ENCODE measurements around the gene RNASEL. TPM values are rescaled to one million over a fixed set of nuclear protein-coding genes. Genes with fewer than 3 reads are reported as not detected.
"Not testable (repeated sequence)": the region's sequence is repeated elsewhere in the genome, so short reads cannot be mapped to it uniquely, and the experiment has no call there.

Gene RNASEL
- 10 to 100 TPM; 20.2 to 20.8 TPM for total RNA-seq
- polyA plus RNA-seq: 10 to 100 TPM in 1 of 3 donors, 1 to 10 TPM in 2; 5.0 to 10.1 (median 6.4) TPM
- total RNA-seq: 8.7 to 46.0 (median 34.2) reads per million in 6 experiments

GRCh38 chr1:182588500-182589396 lies at the start of gene RNASEL:
TSS of gene RNASEL (minus strand) at chr1:182589256. CDS start at chr1:182586806, 2,450 bp downstream.
- Mint-ChIP-seq H3K27ac (peak within 1 kb of the TSS; percentile 97 to 100 (median 99)), H3K27me3 (peaks cover 0 to 2% (median 0%) of the 10 kb centered on the region in 5 donors), H3K36me3 (peaks cover 24 to 26% (median 24%) of the 10 kb centered on the region in 3 donors), H3K4me3 (peak within 1 kb of the TSS; percentile 94 to 98 (median 97)), H3K9me3 (no peaks in the 10 kb centered on the region), H3K4me1 (peaks cover 26 to 53% (median 47%) of the 10 kb centered on the region in 4 donors)
- DNase-seq (peak; percentile 38 to 76 (median 54)), ATAC-seq (peak; percentile 87 to 88)
- POLR2A ChIA-PET: interaction anchor here (0.5 to 1.6 kb wide), 11 partner anchors 10 to 252 kb away, joined by 3 to 8 read pairs (median 4); no protein-coding TSS in a partner anchor

DNA sequence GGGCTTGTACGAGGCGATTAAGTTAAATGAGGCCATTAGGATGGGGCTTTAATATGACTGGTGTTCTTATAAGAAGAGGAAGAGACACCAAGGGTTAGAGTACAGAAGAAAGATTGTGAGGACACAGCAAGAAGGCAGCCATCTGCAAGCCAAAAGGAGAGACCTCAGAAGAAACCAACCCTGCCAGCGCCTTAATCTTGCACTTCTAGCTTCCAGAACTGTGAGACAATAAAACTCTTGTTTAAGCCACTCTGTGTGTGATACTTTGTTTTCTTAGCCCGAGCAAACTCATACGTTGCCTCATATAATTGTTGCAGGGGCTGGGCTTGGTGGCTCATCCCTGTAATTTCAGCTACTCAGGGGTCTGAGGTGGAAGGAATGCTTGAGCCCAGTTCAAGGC lies 48.7 kb upstream of the RNASEL start:
- no peak overlapping the region for H3K4me3 Mint-ChIP-seq
- H3K27ac Mint-ChIP-seq: no peak overlapping the region
- H3K27me3 Mint-ChIP-seq: peaks cover 0 to 46% (median 11%) of the 10 kb centered on the region in 5 donors
- no peak for DNase-seq
- H3K36me3 Mint-ChIP-seq: no peaks in the 10 kb centered on the region
- POLR2A ChIA-PET: no interaction called here
- H3K4me1 Mint-ChIP-seq: peaks cover 0 to 11% (median 1%) of the 10 kb centered on the region in 4 donors
- ATAC-seq: no peak
- no peaks in the 10 kb centered on the region for H3K9me3 Mint-ChIP-seq

GRCh38 chr1:182635871-182636270 lies 46.8 kb upstream of the RNASEL start:
- no peak for DNase-seq
- Mint-ChIP-seq H3K9me3 (no peaks in the 10 kb centered on the region), H3K27ac (no peak overlapping the region), H3K36me3 (no peaks in the 10 kb centered on the region), H3K4me3 (no peak overlapping the region), H3K27me3 (peaks cover 4 to 56% (median 17%) of the 10 kb centered on the region in 5 donors), H3K4me1 (peaks cover 4 to 20% (median 6%) of the 10 kb centered on the region in 4 donors)
- no peak for ATAC-seq
- POLR2A ChIA-PET: no interaction called here

- ATAC-seq (no peak), DNase-seq (no peak)
- Mint-ChIP-seq H3K27ac (no peak overlapping the region), H3K9me3 (no peaks in the 10 kb centered on the region), H3K4me1 (peaks cover 8 to 31% (median 17%) of the 10 kb centered on the region in 4 donors), H3K4me3 (no peak overlapping the region), H3K36me3 (no peaks in the 10 kb centered on the region), H3K27me3 (peaks cover 4 to 66% (median 18%) of the 10 kb centered on the region in 5 donors)
- POLR2A ChIA-PET: no interaction called here
These were observed 45.4 kb upstream of the RNASEL start for GRCh38 chr1:182634306-182635072.

- no peak for ATAC-seq
- no peak overlapping the region for H3K4me3 Mint-ChIP-seq
- no peak for DNase-seq
- H3K27me3 Mint-ChIP-seq: peaks cover 4 to 66% (median 18%) of the 10 kb centered on the region in 5 donors
- POLR2A ChIA-PET: no interaction called here
- H3K4me1 Mint-ChIP-seq: peaks cover 9 to 37% (median 21%) of the 10 kb centered on the region in 4 donors
- H3K9me3 Mint-ChIP-seq: no peaks in the 10 kb centered on the region
- no peak overlapping the region for H3K27ac Mint-ChIP-seq
- no peaks in the 10 kb centered on the region for H3K36me3 Mint-ChIP-seq
These were observed 44.7 kb upstream of the RNASEL start for GRCh38 chr1:182633657-182634281.

DNA sequence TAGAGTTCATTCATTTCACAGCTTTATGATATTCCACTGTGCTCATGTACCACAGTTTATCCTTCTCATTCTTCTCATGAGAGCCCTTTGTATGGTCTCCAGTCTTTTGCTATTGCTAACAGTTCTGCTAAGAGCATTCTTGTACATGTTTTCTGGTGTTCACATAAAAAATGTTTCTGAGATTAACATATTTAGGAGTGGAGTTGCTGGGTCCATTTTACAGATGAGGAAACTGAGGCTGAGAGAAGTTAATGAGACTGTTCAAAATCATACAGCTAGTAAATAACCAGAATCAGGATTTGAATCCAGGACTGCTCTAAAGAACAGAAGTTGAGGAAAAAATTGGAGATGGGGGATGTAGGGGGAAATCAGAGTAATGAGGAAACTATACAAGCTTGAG lies 44.0 kb upstream of the RNASEL start:
- H3K27ac Mint-ChIP-seq: no peak overlapping the region
- ATAC-seq: no peak
- no peaks in the 10 kb centered on the region for H3K9me3 Mint-ChIP-seq
- peaks cover 4 to 66% (median 18%) of the 10 kb centered on the region in 5 donors for H3K27me3 Mint-ChIP-seq
- H3K4me1 Mint-ChIP-seq: peaks cover 9 to 37% (median 21%) of the 10 kb centered on the region in 4 donors
- no peak for DNase-seq
- no peaks in the 10 kb centered on the region for H3K36me3 Mint-ChIP-seq
- POLR2A ChIA-PET: no interaction called here
- H3K4me3 Mint-ChIP-seq: no peak overlapping the region

DNA sequence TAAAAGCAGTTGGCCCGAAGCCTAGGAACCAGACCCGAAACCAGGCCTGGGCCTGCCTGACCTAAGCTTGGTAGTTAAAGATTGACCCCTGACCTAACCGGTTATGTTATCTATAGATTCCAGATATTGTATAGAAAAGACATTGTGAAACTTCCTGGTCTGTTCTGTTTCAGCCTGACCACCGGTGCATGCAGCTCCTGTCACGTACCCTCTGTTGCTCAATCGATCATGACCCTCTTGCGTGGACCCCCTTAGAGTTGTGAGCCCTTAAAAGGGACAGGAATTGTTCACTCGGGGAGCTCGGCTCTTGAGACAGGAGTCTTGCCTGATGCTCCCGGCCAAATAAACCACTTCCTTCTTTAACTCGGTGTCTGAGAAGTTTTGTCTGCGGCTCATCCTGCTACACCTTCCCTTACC lies 43.4 kb upstream of the RNASEL start:
- ATAC-seq, DNase-seq, H3K36me3 Mint-ChIP-seq, POLR2A ChIA-PET, H3K9me3 Mint-ChIP-seq, H3K27ac Mint-ChIP-seq: not testable (repeated sequence)
- Mint-ChIP-seq H3K4me3 (peak overlapping the region in 3 of 10 donors; percentile 5 to 38 (median 29)), H3K4me1 (peaks cover 9 to 37% (median 21%) of the 10 kb centered on the region in 4 donors), H3K27me3 (peaks cover 4 to 62% (median 18%) of the 10 kb centered on the region in 5 donors)

DNA sequence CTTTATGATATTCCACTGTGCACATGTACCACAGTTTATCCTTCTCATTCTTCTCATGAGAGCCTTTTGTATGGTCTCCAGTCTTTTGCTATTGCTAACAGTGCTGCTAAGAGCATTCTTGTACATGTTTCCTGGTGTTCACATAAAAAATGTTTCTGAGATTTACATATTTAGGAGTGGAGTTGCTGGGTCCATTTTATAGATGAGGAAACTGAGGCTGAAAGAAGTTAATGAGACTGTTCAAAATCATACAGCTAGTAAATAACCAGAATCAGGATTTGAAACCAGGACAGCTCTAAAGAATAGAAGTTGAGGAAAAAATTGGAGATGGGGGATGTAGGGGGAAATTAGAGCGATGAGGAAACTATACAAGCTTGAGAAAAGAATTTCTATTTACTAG lies 42.9 kb upstream of the RNASEL start:
- H3K9me3 Mint-ChIP-seq: no peaks in the 10 kb centered on the region
- H3K4me1 Mint-ChIP-seq: peaks cover 9 to 37% (median 21%) of the 10 kb centered on the region in 4 donors
- peak overlapping the region in 1 of 10 donors; percentile 2 for H3K27ac Mint-ChIP-seq
- POLR2A ChIA-PET: no interaction called here
- DNase-seq: no peak
- H3K4me3 Mint-ChIP-seq: no peak overlapping the region
- H3K27me3 Mint-ChIP-seq: peaks cover 4 to 62% (median 18%) of the 10 kb centered on the region in 5 donors
- no peaks in the 10 kb centered on the region for H3K36me3 Mint-ChIP-seq
- ATAC-seq: no peak

- POLR2A ChIA-PET: interaction anchor here (1.3 kb wide), 1 partner anchor 15 kb away, joined by 3 read pairs; no protein-coding TSS in a partner anchor
- no peak for DNase-seq
- Mint-ChIP-seq H3K4me1 (peaks cover 9 to 37% (median 21%) of the 10 kb centered on the region in 4 donors), H3K4me3 (no peak overlapping the region), H3K27ac (no peak overlapping the region), H3K9me3 (no peaks in the 10 kb centered on the region), H3K36me3 (no peaks in the 10 kb centered on the region), H3K27me3 (peaks cover 5 to 66% (median 18%) of the 10 kb centered on the region in 5 donors)
- no peak for ATAC-seq
These were observed 42.1 kb upstream of the RNASEL start for GRCh38 chr1:182631053-182631677.

GRCh38 chr1:182630586-182630985 lies 41.5 kb upstream of the RNASEL start:
- no peak for ATAC-seq
- Mint-ChIP-seq H3K36me3 (no peaks in the 10 kb centered on the region), H3K27me3 (peaks cover 5 to 60% (median 18%) of the 10 kb centered on the region in 5 donors), H3K4me3 (peak overlapping the region in 1 of 10 donors; percentile 18), H3K4me1 (peaks cover 9 to 37% (median 21%) of the 10 kb centered on the region in 4 donors), H3K9me3 (no peaks in the 10 kb centered on the region), H3K27ac (no peak overlapping the region)
- POLR2A ChIA-PET: interaction anchor here (1.2 to 1.3 kb wide), 2 partner anchors 10 to 14 kb away, joined by 3 read pairs; no protein-coding TSS in a partner anchor
- no peak for DNase-seq

- Mint-ChIP-seq H3K9me3 (no peaks in the 10 kb centered on the region), H3K36me3 (no peaks in the 10 kb centered on the region), H3K4me1 (peaks cover 9 to 40% (median 22%) of the 10 kb centered on the region in 4 donors), H3K27ac (peak overlapping the region in 2 of 10 donors; percentile 36 to 46), H3K4me3 (peak overlapping the region in 1 of 10 donors; percentile 37), H3K27me3 (peaks cover 5 to 50% (median 18%) of the 10 kb centered on the region in 5 donors)
- ATAC-seq (peak; percentile 66 to 80), DNase-seq (peak in 3 of 10 donors; percentile 13 to 56 (median 13))
- POLR2A ChIA-PET: interaction anchor here (1.2 to 1.3 kb wide), 2 partner anchors 9 to 13 kb away, joined by 3 read pairs; no protein-coding TSS in a partner anchor
These were observed 40.5 kb upstream of the RNASEL start for GRCh38 chr1:182629499-182630096.
